Keratinocyte (primary cell): ENCODE measurements around the gene MARVELD2.
"Not testable (repeated sequence)": the region's sequence is repeated elsewhere in the genome, so short reads cannot be mapped to it uniquely, and the experiment has no call there.

Experiments
- EZH2 ChIP-seq: IDR thresholded peaks from one replicate; pipeline ENCODE4 v1.6.1; 2012; ENCODE audit warnings: inconsistent platforms, mild to moderate bottlenecking, low read length, moderate library complexity
- TF ChIP-seq, protein P1 (sequence below), 3 experiments: IDR thresholded peaks in 1 of 3; conservative IDR thresholded peaks in 1 of 3; optimal IDR thresholded peaks in 1 of 3; 2 replicates in 2 of 3; 3 replicates in 1 of 3; pipeline versions ENCODE3 to v1.5.1; 2011; ENCODE audit warnings: low read length in 3 of 3, mild to moderate bottlenecking in 3 of 3, moderate library complexity in 2 of 3, control low read depth in 1 of 3, inconsistent platforms in 1 of 3; ENCODE audit not compliant: insufficient read depth in 2 of 3; ENCODE audit errors: extremely low read depth in 1 of 3

DNA sequence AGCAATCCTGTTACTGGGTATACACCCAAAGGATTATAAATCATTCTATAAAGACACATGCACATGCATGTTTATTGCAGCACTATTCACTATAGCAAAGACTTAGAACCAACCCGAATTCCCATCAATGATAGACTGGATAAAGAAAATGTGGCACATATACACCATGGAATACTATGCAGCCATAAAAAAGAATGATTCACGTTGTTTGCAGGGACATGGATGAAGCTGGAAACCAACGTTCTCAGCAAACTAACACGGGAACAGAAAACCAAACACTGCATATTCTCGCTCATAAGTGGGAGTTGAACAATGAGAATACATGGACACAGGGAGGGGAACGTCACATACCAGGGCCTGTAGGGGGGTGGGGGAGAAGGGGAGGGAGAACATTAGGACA, 56.6 kb downstream of the MARVELD2 start:
- TF ChIP-seq, protein P1, sequence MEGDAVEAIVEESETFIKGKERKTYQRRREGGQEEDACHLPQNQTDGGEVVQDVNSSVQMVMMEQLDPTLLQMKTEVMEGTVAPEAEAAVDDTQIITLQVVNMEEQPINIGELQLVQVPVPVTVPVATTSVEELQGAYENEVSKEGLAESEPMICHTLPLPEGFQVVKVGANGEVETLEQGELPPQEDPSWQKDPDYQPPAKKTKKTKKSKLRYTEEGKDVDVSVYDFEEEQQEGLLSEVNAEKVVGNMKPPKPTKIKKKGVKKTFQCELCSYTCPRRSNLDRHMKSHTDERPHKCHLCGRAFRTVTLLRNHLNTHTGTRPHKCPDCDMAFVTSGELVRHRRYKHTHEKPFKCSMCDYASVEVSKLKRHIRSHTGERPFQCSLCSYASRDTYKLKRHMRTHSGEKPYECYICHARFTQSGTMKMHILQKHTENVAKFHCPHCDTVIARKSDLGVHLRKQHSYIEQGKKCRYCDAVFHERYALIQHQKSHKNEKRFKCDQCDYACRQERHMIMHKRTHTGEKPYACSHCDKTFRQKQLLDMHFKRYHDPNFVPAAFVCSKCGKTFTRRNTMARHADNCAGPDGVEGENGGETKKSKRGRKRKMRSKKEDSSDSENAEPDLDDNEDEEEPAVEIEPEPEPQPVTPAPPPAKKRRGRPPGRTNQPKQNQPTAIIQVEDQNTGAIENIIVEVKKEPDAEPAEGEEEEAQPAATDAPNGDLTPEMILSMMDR (optimal IDR thresholded peaks at IDR 0.05 in 1 of 3, IDR thresholded peaks at IDR 0.05 in 1 of 3, conservative IDR thresholded peaks at IDR 0.05 in 1 of 3; ENCODE audit: extremely low read depth in 1 of 3, insufficient read depth in 2 of 3, low read length in 3 of 3), result not testable (repeated sequence)
- not testable (repeated sequence) for TF ChIP-seq EZH2
